Panc1 (cell line): Measurements from ENCODE around the gene TBC1D2.

Experiments
- CTCF ChIP-seq: fragments of 450-650 bp; IDR thresholded peaks from 2 replicates; pipeline ENCODE4 v1.5.1; 2017; ENCODE audit warnings: mild to moderate bottlenecking
- POLR2AphosphoS5 ChIP-seq: IDR thresholded peaks from 2 replicates; pipeline ENCODE4 v1.6.1; 2012; ENCODE audit warnings: mild to moderate bottlenecking, low read depth, low read length, moderate library complexity
- REST ChIP-seq, 2 experiments: IDR thresholded peaks; 2 replicates each; pipeline ENCODE4 v1.6.1; 2011 to 2012; ENCODE audit warnings: low read depth in 2 of 2, control low read depth in 1 of 2, low read length in 1 of 2, mild to moderate bottlenecking in 1 of 2, moderate library complexity in 1 of 2; ENCODE audit not compliant: insufficient read depth in 1 of 2
- SIN3A ChIP-seq: IDR thresholded peaks from 2 replicates; pipeline ENCODE4 v1.6.1; 2012; ENCODE audit warnings: low read depth, mild to moderate bottlenecking, low read length, moderate library complexity, borderline replicate concordance; ENCODE audit not compliant: insufficient read depth
- TCF7L2 ChIP-seq: IDR thresholded peaks from 2 replicates; pipeline ENCODE4 v1.6.1; 2011; ENCODE audit warnings: mild to moderate bottlenecking, low read depth, low read length, inconsistent platforms

DNA sequence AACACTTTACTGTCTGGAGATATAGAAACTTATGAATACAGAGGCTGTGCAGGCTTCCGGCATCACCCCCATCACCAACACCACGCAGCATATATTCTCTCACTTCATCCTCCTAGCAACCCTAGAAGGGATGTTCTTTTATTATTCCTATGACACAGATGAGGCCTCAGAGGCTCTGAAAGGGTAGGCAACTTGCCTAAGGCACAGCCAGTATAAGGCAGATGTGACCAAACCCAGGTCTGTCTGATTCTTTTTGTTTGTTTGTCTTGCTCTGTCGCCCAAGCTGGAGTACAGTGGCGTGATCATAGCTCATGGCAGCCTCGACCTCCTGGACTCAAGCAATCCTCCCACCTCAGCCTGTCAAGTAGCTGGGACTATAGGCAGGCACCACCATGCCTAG, 40.2 kb downstream of the TBC1D2 start:
- TF ChIP-seq TCF7L2: no peak
- TF ChIP-seq CTCF: no peak
- TF ChIP-seq POLR2AphosphoS5: no peak
- no peak for TF ChIP-seq REST (IDR thresholded peaks at IDR 0.05; ENCODE audit: insufficient read depth in 1 of 2, low read depth in 2 of 2, low read length in 1 of 2)
- no peak for TF ChIP-seq SIN3A
